HG03521 (cell line): ENCODE data around the gene CCL17.
"Not testable (repeated sequence)": the region's sequence is repeated elsewhere in the genome, so short reads cannot be mapped to it uniquely, and the experiment has no call there.

ENCODE experiments used
- ATAC-seq: cut with Tn5 transposase; IDR thresholded peaks from one replicate; pipeline ENCODE4 v1.9.1; 2021; ENCODE audit warnings: mild to moderate bottlenecking, moderate library complexity; ENCODE audit not compliant: unreplicated experiment

The CCL17 gene

DNA sequence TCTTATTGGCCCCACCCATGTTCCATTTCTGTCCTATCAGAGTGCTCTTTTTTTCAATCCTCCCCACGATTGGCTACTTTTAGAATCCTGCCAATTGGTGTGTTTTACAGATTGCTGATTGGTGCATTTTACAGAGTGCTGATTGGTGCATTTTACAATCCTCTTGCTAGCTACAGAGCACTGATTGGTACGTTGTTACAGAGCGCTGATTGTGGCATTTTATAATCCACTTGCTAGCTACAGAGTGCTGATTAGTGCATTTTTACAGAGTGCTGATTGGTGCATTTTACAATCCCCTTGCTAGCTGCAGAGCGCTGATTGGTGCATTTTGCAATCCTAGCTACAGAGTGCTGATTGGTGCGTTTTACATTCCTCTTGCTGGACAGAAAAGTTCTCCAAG lies 9.5 kb upstream of the CCL17 start:
- no peak for ATAC-seq

DNA sequence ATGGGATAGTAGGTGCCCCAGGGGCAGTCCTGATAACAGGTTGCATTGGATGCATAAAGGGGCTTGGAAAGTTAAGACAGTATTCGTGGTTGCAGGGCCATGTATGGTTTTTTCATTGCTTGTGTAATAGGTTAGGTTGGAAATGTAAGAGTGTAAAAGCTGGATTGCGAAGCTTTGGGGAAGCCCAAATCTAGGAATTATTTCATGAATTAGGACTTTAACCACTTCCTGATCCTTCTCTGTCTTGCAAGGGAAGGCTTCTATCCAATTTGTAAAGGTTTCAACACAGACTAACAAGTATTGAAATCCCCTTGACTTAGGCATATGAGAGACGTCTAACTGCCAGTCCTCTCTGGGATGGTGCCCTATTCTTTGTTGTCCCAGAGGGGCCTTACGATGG lies 7.8 kb upstream of the CCL17 start:
- ATAC-seq, result no peak

DNA sequence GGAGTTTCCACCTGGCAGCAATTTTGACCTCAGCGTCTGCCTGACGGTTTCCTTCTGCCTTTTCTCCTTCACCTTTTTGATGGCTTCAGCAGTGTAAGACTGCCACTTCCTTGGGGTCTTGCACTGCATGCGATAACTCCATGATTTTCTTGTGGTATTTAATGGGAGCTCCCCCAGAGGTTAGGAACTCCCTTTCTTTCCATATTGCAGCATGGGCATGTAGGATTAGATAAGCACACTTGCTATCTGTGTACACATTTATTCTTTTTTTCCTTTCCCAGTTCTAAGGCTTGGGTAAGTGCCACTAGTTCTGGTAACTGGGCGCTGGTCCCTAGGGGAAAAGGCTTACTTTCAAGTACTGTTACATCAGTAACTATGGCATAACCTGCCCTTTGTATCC lies 7.1 kb upstream of the CCL17 start:
- ATAC-seq, result not testable (repeated sequence)

GRCh38 chr16:57401943-57402640 lies 2.5 kb upstream of the CCL17 start:
- no peak for ATAC-seq

DNA sequence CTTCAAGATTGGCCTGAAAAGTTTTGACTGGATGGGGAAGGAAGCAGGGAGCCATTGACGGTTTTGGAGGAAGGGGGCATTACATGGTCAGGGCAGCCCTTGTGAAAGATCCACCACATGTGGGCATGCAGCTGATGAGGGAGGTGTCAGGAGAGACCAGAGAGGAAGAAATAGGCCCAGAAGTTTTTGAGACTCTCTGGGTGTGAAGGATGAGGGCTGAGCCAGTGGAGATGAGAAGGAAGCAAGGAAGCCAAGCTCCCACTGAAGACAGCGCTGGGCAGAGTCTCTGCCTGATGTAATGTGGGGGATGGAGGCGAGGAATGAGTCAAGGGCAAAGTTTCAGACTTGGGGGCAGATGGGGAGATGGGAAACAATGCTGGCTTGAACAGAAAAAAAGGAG lies 530 bp downstream of the CCL17 start:
- no peak for ATAC-seq

- ATAC-seq, result no peak
Measured at GRCh38 chr16:57406881-57407280, 2.3 kb downstream of the CCL17 start.

DNA sequence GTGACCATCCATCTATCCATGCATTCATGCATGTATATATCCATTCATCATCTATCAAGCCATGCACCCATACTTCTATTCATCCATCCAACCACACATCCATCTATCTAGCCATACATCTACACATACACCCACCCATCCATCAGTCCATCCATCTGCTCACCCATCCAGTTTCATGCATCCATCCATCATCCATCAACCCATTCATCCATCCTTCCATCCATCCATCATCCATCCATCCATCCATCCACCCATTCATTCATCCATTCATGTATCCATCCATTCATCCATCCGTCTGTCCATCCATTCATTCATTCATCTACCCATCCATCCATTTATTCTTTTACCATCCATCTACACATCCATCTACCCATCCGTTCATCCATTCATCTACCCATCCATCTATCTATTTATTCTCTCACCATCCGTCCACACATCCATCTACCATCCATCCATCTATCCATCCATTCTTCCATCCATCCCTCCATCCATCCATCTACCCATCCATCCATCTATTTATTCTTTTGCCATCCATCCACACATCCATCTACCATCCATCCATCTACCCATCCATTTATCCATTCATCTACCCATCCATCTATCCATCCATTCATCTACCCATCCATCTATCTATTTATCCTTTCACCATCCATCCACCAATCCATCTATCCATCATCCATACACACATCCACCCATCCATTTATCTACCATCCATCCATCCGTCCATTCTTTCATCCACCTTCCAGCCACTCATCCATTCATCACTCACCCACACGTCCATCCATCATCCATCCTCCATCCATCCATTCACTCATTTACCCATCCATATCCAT lies 3.2 kb downstream of the CCL17 start:
- no peak for ATAC-seq

DNA sequence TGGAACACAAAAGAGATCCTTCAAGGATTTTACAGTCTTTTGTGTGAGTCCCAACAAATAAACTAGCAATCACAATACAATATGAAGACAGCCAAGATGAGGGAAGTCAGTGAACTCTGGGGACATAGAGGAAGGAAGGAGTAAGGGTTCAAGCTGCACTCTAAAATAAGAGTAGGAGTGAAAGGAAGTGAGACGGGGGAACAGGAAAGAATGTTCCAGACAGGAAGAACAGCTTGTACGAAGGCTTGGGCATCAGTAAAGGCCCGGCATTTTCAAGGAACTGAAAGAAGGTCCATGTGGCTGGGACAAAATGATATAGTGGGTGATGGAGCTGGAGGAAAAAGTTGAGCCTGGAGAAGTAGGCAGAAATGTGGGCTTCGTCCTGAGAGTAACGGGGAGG lies 4.5 kb downstream of the CCL17 start:
- ATAC-seq, result no peak

GRCh38 chr16:57409870-57410587 lies 5.5 kb downstream of the CCL17 start:
- no peak for ATAC-seq

- no peak for ATAC-seq
Measured at GRCh38 chr16:57411362-57411976, 6.9 kb downstream of the CCL17 start.

- ATAC-seq, result no peak
Measured at GRCh38 chr16:57412584-57412983, 8.0 kb downstream of the CCL17 start.

DNA sequence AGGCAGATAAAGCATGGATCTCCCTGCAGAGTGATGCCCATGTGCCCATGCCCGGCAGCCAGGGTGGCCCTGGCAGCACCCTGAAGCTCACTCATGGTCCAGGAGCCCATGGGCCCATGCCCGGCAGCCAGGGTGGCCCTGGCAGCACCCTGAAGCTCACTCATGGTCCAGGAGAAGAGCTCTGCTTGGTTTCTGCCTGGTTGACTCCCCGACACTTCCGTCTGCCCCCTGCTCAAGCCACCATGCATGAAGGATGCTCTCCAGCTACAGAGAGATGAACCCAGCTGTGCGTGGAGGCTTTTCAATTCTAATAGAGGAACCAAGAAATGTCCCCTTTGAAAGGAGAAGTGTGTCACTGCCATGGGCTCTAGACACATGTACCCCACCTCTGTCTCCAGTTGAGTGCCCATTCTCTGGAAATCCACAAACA lies 8.7 kb downstream of the CCL17 start:
- peak; percentile 67 for ATAC-seq

DNA sequence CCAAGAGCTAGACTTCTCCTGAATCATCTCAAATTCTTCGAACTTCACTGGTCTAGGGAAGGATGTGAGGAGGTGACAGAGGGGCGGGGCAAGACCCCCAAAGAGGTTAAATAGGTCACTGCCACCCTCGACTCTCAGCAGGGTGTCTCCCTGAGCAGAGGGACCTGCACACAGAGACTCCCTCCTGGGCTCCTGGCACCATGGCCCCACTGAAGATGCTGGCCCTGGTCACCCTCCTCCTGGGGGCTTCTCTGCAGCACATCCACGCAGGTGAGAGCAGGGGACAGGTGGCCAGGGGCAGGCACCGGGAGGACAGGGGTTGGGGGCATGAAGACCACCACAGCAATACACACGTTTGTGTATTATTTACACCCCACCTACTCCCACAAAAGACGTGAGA lies 9.2 kb downstream of the CCL17 start:
- ATAC-seq, result no peak

DNA sequence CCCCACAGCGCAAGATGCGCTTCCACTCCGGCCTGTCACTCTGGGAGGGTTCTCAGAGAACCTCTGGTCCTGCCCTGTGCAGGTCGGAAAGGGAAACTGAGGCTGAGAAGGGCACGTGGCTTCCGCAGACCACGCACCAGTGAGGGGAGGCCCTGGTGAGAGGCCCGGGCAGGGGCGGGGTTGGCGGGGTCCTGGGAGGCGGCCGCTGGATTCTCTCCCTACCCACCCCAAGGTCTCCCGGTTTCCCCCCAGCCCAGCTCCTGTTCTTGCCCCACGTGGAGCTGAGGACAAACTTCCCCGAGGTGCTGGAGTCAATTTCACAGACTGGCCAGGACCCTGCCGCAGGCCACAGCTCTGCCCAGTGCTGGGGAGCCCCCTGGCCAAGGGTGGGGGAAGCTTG lies 11.5 kb downstream of the CCL17 start:
- no peak for ATAC-seq

- ATAC-seq, result no peak
Measured at GRCh38 chr16:57419506-57419905, 14.9 kb downstream of the CCL17 start.

- no peak for ATAC-seq
Measured at GRCh38 chr16:57422026-57422944, 17.7 kb downstream of the CCL17 start.

- ATAC-seq, result no peak
Measured at GRCh38 chr16:57423152-57423551, 18.6 kb downstream of the CCL17 start.

- no peak for ATAC-seq
Measured at GRCh38 chr16:57424583-57424982, 20.0 kb downstream of the CCL17 start.

DNA sequence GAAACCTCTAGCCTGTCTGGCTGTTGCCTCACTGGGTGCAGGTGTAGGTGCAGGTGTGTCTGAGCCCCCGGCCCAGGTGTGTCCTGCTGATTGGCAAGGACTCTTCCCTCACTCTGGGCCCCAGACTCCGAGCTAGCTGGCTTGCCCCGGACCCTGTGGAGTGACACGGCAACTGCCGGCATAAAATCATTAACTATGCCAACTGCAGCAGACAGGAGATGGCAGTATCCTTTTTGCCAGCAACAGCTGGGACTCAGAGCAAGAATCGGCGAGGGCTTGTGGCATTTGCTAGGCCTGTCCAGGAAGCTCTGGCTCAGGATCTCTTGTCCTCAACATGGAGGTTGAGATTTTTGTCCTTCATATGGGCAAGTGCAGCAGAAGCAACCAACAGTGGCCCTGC lies 21.8 kb downstream of the CCL17 start:
- no peak for ATAC-seq

DNA sequence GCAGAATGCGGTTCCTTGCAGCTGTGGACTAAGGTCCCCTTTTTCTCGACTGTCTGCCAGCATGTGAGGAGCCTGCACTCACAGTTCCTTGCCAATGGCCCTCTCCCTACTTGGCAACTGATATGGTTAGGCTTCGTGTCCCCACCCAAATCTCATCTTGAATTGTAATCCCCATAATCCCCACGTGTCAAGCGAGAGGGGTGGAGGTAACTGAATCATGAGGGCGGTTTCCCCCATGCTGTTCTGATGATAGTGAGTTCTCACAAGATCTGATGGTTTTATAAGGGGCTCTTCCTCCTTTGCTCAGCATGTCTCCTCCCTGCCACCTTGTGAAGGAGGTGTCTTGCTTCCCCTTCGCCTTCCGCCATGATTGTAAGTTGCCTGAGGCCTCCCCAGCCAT lies 22.7 kb downstream of the CCL17 start:
- no peak for ATAC-seq
